Naive thymus-derived CD8-positive, alpha-beta T cell (primary cell): ENCODE measurements around the gene KLHL18. TPM values are rescaled to one million over a fixed set of nuclear protein-coding genes. Genes with fewer than 3 reads are reported as not detected.

Experiments
- ATAC-seq, 2 donors: fragments of 150-1000 bp; cut with Tn5 transposase in 1 of 2; sonication (Bioruptor Pico), chemical (Tn5 transposase) in 1 of 2; 1 replicate in 1 of 2; 2 replicates in 1 of 2; pipeline ENCODE4 v1.10.0; 2021; ENCODE audit warnings: mild to moderate bottlenecking in 2 of 2, moderate library complexity in 2 of 2
- POLR2A ChIA-PET: fragments of 350-600 bp; sonication (Branson Sonifier 250); formaldehyde crosslinking; loops from one replicate; lab custom pipeline; 2021; ENCODE audit warnings: antibody characterized with exemption; lab: Charles Lee
- DNase-seq, 10 donors: peaks; one replicate each; pipeline versions ENCODE4 v3.0.0 to v3.0.0-alpha.2; 2020 to 2022
- H3K27ac Mint-ChIP-seq, 10 donors: one replicate each; pipeline ENCODE4 v1.8.0; 2020 to 2022; ENCODE audit warnings: mild to moderate bottlenecking in 10 of 10, mixed read lengths in 10 of 10, moderate library complexity in 4 of 10, inconsistent platforms in 1 of 10
- H3K27me3 Mint-ChIP-seq, 5 donors: one replicate each; pipeline ENCODE4 v1.8.0; 2021 to 2022; ENCODE audit warnings: mixed read lengths in 5 of 5
- H3K36me3 Mint-ChIP-seq, 3 donors: one replicate each; pipeline ENCODE4 v1.8.0; 2020 to 2022; ENCODE audit warnings: mixed read lengths in 3 of 3, mild to moderate bottlenecking in 2 of 3, inconsistent platforms in 1 of 3
- H3K4me1 Mint-ChIP-seq, 4 donors: one replicate each; pipeline ENCODE4 v1.8.0; 2021 to 2022; ENCODE audit warnings: mixed read lengths in 4 of 4
- H3K4me3 Mint-ChIP-seq, 10 donors: one replicate each; pipeline ENCODE4 v1.8.0; 2020 to 2022; ENCODE audit warnings: mild to moderate bottlenecking in 10 of 10, mixed read lengths in 10 of 10, moderate library complexity in 6 of 10, inconsistent platforms in 1 of 10
- H3K9me3 Mint-ChIP-seq, 9 donors: one replicate each; pipeline ENCODE4 v1.8.0; 2020 to 2022; ENCODE audit warnings: mixed read lengths in 9 of 9, mild to moderate bottlenecking in 3 of 9, inconsistent platforms in 1 of 9, moderate library complexity in 1 of 9
- polyA plus RNA-seq, 3 donors: library from polyadenylated mRNA; unstranded; fragments of 300-500 nt; fragmentation: Illumina TruSeq; gene quantifications; one replicate each; pipeline ENCODE4 v1.2.3, GENCODE V29; 2021
- total RNA-seq, 8 experiments: library from RNA in 2 of 8; stranded (reverse) in 2 of 8; gene quantifications; one replicate each; pipeline ENCODE4 v1.2.3 and lab custom pipeline; 2021 to 2026

KLHL18 gene
- total and polyA plus RNA-seq, 5 experiments from 2014 or later, result 13.4 to 21.9 (median 18.2) TPM

DNA sequence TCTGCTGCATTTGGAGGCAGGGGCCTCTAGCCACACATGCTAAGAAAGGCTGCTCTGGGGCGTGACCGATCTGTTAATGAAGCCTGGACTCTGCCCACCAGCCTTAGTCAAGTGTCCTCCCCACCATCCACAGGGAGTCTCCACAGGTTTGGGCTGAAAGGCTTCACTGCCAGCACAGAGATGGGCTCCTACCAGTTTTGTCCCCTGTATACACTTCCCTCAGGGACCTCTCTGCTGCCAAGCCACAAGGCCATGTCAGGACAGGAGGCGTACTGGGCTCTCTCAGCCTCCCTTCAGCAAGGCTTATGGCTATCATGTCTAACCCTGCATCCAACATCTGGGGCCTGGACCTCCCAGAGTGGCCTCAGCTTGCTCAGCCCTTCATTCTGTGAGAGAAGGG, 23.6 kb upstream of the KLHL18 start:
- no peaks in the 10 kb centered on the region for H3K4me1 Mint-ChIP-seq
- no peaks in the 10 kb centered on the region for H3K36me3 Mint-ChIP-seq
- ATAC-seq, result no peak
- DNase-seq, result no peak
- no peaks in the 10 kb centered on the region for H3K27me3 Mint-ChIP-seq
- no peaks in the 10 kb centered on the region for H3K9me3 Mint-ChIP-seq
- POLR2A ChIA-PET, result no interaction called here
- H3K4me3 Mint-ChIP-seq, result no peak overlapping the region
- H3K27ac Mint-ChIP-seq, result no peak overlapping the region

DNA sequence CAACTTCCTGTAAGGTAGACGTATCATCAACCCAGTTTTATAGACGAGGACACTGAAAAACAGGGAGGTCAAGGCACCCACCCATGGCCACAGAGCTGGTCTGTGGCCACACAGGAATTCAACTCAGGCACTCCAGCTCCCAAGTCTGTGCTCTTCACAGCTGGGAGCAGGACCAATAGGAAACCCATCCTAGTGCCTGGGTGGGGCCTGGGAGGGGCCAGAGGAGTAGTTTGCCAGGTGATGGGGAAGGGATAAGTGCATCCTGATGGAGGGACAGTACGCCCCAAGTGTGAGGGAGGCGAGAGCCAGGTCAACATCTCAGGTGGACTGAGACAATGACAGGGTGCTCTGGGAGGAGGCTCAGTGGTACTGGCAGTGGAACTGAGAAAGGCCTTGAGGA, 22.1 kb upstream of the KLHL18 start:
- Mint-ChIP-seq H3K9me3 (no peaks in the 10 kb centered on the region), H3K27ac (peak overlapping the region in 1 of 10 donors; percentile 84), H3K27me3 (no peaks in the 10 kb centered on the region), H3K4me1 (no peaks in the 10 kb centered on the region), H3K36me3 (no peaks in the 10 kb centered on the region), H3K4me3 (no peak overlapping the region)
- POLR2A ChIA-PET, result no interaction called here
- DNase-seq (no peak), ATAC-seq (no peak)

DNA sequence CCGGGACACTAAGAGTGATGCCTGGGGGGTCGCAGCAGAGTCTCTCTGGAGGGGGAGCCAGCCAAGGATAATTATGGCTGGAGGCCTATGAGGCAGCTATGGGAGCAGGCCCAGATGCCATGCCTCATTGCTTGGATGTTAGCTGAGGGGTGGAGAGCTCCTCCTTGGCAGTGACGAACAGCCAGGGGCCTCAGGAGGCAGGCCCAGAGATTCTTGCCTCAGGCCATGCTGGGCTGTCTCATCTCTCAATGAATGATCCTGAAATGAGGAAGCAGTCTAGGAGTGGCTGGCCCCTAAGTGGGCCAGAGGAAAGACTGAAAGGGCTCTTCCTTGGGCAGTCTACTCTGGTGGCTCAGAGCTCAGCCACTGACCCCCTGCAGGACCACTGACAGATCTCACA, 21.4 kb upstream of the KLHL18 start:
- Mint-ChIP-seq H3K9me3 (no peaks in the 10 kb centered on the region), H3K4me3 (no peak overlapping the region), H3K36me3 (no peaks in the 10 kb centered on the region), H3K27ac (no peak overlapping the region), H3K27me3 (no peaks in the 10 kb centered on the region), H3K4me1 (no peaks in the 10 kb centered on the region)
- ATAC-seq (no peak), DNase-seq (no peak)
- POLR2A ChIA-PET, result interaction anchor here (0.9 kb wide), 1 partner anchor 23 kb away, joined by 3 read pairs; no protein-coding TSS in a partner anchor

DNA sequence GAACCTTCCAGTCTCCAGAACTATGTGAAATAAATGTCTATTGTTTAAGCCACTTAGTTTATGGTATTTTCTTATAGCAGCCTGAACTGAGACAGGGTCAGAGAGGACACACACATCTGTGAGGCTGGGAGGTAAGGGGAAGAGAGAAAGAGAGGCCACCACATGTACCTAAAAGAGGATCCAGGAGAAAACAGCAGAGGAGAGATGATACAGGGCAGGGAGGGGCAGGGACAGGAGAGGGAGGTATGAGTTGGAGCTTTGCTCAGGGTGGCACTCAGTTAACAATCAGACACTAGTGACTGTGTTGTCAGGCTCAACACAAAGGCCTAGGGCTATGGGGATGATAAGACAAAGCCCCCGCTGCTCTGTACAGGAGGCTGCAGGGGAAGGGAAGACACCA, 17.7 kb upstream of the KLHL18 start:
- Mint-ChIP-seq H3K27me3 (no peaks in the 10 kb centered on the region), H3K9me3 (no peaks in the 10 kb centered on the region), H3K4me3 (no peak overlapping the region), H3K27ac (no peak overlapping the region), H3K4me1 (peaks cover 3 to 9% (median 6%) of the 10 kb centered on the region in 4 donors), H3K36me3 (no peaks in the 10 kb centered on the region)
- POLR2A ChIA-PET, result no interaction called here
- DNase-seq, result no peak
- no peak for ATAC-seq

DNA sequence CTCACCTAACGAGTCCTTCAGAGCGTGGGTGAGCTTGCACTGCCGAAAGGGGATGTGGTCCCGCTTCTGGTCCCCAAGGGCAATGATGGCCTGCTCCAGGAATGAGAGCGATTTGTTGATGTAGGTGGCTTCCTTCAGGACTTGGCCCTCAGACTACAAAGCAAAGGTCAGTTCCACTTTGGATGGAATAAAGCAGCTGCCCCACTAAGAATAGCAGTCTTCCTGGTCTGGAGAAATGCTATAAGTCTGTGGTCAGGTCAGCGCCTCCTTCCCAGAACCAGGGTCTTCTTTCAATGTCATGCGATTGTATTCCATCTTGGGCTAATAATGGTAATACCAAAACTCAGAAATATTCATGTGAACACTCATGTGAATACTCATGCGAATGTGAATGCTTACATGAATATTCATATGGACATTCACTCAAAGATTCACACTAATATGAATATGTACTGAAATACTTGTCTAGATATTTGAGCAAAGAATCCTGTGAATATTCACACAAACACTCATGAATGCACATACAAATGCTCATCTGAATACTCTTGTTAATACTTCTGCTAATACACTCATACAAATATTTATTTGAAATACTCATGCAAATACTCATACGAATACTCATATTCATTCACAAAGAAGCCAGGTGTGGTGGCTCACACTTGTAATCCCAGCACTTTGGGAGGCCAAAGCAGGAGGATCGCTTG, 16.9 kb upstream of the KLHL18 start:
- Mint-ChIP-seq H3K27ac (no peak overlapping the region), H3K4me1 (peaks cover 3 to 9% (median 6%) of the 10 kb centered on the region in 4 donors), H3K36me3 (no peaks in the 10 kb centered on the region), H3K4me3 (no peak overlapping the region), H3K9me3 (no peaks in the 10 kb centered on the region), H3K27me3 (no peaks in the 10 kb centered on the region)
- DNase-seq (no peak), ATAC-seq (no peak)
- POLR2A ChIA-PET, result no interaction called here

DNA sequence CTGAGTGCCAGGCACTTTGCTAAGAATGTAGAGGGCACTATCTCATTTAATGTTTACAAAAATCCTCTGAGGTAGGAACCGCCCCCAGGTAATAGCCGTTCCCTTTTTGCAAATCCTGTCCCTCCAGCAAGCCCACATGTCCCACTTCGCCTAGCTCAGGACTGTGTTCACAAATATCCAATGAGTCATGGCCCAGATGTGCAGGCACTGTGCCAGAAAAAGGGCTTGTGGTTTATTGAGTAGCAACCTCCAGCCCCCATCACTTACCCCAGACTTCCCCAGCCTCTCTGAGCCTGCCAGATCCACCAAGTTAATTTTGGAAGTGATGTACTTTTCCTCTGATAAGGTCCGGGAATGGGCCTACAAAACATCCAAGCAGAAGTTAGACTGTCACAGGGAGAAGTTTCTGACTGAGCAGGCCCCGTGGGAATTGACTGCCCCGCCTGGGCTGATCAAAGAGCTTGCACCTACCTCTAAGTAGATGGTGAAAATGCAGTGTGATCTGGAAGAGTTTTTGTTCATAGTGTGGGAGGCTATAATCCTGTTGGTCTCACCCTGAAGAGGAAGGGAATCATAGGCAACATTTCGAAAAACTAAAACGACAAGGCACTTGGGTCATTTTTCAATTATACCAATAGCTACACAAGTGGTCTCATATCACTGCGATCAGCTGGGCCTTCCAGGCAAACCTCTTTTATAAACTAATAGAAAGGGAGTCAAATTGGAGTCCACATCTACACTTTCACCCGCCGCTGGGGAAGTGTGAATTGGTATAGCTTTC, 15.8 kb upstream of the KLHL18 start:
- no peaks in the 10 kb centered on the region for H3K36me3 Mint-ChIP-seq
- no peaks in the 10 kb centered on the region for H3K9me3 Mint-ChIP-seq
- H3K4me3 Mint-ChIP-seq, result no peak overlapping the region
- ATAC-seq (peak; percentile 38 to 75), DNase-seq (peak in 1 of 10 donors; percentile 42)
- POLR2A ChIA-PET, result interaction anchor here (0.6 kb wide), 1 partner anchor 124 kb away, joined by 3 read pairs; no protein-coding TSS in a partner anchor
- H3K27ac Mint-ChIP-seq, result peak overlapping the region in 4 of 10 donors; percentile 11 to 29 (median 18)
- no peaks in the 10 kb centered on the region for H3K27me3 Mint-ChIP-seq
- H3K4me1 Mint-ChIP-seq, result peaks cover 3 to 9% (median 6%) of the 10 kb centered on the region in 4 donors

DNA sequence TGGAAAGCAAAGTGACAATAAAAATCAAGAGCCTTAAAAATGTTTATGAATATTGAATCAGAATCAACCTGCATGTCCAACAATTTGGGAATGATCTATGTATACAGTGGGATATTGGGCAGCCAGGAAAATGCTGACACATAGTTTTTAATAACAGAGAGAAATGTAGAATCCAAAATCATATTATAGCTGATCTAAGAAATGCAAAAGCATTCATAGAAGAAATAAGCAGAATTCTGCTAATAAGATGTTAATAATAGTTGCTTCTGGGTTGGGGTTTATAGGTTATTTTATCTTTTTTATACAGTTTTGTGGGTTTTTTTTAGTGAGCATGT, 15.3 kb upstream of the KLHL18 start:
- POLR2A ChIA-PET, result no interaction called here

DNA sequence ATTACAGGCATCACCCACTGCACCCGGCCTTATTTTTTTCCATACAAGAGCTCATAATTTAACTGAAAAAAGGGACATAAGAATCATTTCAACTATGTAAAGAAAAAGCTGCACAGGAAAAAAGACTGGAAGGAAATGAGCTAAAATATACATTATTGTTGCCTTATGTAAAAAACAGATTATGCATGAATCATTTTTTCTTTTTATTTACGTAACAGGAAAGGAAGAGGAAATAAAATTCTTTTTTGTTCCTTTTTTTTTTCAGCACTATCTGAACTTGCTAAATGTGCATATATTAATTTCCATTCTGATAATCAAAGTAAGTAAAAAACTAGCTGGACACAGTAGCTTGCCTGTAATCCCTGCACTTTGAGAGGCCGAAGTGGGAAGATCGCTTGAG, 12.2 kb upstream of the KLHL18 start:
- ATAC-seq, result no peak
- POLR2A ChIA-PET, result interaction anchor here (0.7 kb wide), 1 partner anchor 21 kb away, joined by 4 read pairs; no protein-coding TSS in a partner anchor
- H3K36me3 Mint-ChIP-seq, result no peaks in the 10 kb centered on the region

More for the DNA sequence above, 15.3 kb upstream of the KLHL18 start:
- H3K36me3 Mint-ChIP-seq, result no peaks in the 10 kb centered on the region
- H3K4me1 Mint-ChIP-seq, result peaks cover 3 to 9% (median 6%) of the 10 kb centered on the region in 4 donors
- DNase-seq (no peak), ATAC-seq (no peak)
- no peaks in the 10 kb centered on the region for H3K9me3 Mint-ChIP-seq
- no peaks in the 10 kb centered on the region for H3K27me3 Mint-ChIP-seq
- no peak overlapping the region for H3K27ac Mint-ChIP-seq
- no peak overlapping the region for H3K4me3 Mint-ChIP-seq

DNA sequence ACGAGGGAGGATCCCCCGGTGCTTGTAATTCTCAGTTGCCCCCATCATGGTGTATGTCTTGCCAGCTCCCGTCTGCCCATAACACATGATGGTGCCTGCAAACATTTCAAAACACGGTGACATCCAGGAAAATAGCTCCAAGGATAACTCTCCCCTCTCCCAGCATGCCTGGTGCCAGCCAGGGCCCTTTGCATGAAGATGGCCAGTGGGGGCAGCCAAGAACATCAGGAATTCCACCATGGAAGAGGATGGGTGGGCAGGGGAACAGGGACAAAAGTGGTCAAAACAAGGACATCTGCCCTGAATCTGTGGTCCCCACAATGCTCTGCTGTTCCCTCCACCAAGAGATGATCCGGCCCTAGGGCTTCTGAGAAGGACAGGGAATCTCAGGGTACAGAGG, 9.2 kb upstream of the KLHL18 start:
- H3K4me1 Mint-ChIP-seq, result no peaks in the 10 kb centered on the region
- no peak for DNase-seq
- no peaks in the 10 kb centered on the region for H3K27me3 Mint-ChIP-seq
- no peaks in the 10 kb centered on the region for H3K36me3 Mint-ChIP-seq
- H3K4me3 Mint-ChIP-seq, result no peak overlapping the region
- POLR2A ChIA-PET, result no interaction called here
- H3K9me3 Mint-ChIP-seq, result no peaks in the 10 kb centered on the region
- no peak for ATAC-seq
- no peak overlapping the region for H3K27ac Mint-ChIP-seq

More for the DNA sequence above, 12.2 kb upstream of the KLHL18 start:
- DNase-seq, result no peak
- peaks cover 3 to 9% (median 6%) of the 10 kb centered on the region in 4 donors for H3K4me1 Mint-ChIP-seq
- no peaks in the 10 kb centered on the region for H3K27me3 Mint-ChIP-seq
- H3K9me3 Mint-ChIP-seq, result no peaks in the 10 kb centered on the region
- H3K4me3 Mint-ChIP-seq, result no peak overlapping the region
- H3K27ac Mint-ChIP-seq, result no peak overlapping the region

DNA sequence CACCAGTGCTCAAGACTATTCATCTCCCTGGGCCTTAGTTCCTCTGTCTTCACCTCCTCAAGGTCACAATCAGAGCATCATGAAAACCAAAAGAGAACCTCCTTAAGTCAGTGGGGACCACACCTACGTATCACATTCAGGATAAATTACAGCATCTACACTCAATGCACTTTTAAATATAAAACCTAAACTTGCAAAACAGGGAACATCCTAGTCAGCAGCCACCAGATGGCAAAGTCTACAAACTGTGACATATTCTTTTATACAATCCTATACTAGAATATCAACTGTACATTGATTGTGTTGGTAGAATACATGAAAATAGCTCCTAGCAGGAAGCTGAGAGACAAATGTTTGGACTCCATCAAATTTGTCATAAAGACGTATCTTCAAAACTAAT, 8.1 kb upstream of the KLHL18 start:
- POLR2A ChIA-PET, result no interaction called here
- no peak overlapping the region for H3K27ac Mint-ChIP-seq

DNA sequence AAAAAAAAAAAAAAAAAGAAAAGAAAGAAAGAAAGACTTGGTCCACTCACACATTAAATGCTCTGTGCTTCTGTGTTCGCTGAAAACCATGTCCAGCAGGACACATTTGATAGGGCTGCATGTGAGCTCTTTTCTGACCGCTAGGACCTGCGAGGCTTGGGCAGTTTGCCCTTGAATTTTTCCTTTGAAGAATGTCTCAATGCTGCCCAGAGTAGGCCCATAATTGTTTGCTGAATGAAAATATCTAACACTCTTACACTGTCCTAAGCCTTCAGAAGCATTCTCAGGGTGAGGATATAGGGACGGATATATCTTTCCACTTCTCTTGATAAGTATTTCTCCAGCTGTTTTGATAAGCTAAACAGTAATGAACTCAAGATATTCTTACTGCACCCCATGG, 6.2 kb upstream of the KLHL18 start:
- POLR2A ChIA-PET, result no interaction called here
- ATAC-seq (no peak), DNase-seq (no peak)
- Mint-ChIP-seq H3K4me3 (no peak overlapping the region), H3K27me3 (no peaks in the 10 kb centered on the region), H3K9me3 (no peaks in the 10 kb centered on the region), H3K4me1 (peaks cover 3 to 6% (median 5%) of the 10 kb centered on the region in 4 donors), H3K36me3 (no peaks in the 10 kb centered on the region), H3K27ac (no peak overlapping the region)

More for the DNA sequence above, 8.1 kb upstream of the KLHL18 start:
- Mint-ChIP-seq H3K36me3 (no peaks in the 10 kb centered on the region), H3K9me3 (no peaks in the 10 kb centered on the region), H3K4me3 (no peak overlapping the region), H3K4me1 (no peaks in the 10 kb centered on the region), H3K27me3 (no peaks in the 10 kb centered on the region)
- no peak for DNase-seq
- ATAC-seq, result no peak

DNA sequence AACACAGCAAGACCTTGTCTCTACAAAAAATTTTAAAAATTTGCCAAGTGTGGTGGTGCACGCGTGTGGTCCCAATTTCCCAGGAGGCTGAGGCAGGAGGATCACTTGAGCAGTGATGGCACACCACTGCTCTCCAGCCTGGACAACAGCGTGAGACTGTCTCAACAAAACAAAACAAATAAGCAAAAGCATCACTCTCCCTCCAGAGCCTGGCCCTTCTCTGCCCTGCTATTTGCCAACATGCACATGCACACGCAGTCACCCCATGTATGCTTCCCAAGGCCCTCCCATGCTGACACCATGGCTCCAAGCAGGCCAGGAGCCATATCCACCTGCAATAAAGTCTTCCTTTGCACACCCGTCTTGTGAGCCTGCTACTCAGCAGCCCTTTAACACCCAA, 2.2 kb upstream of the KLHL18 start:
- H3K27ac Mint-ChIP-seq, result peak overlapping the region in 8 of 10 donors; percentile 25 to 100 (median 84)
- POLR2A ChIA-PET, result no interaction called here
- H3K4me3 Mint-ChIP-seq, result peak overlapping the region in 3 of 10 donors; percentile 11 to 63 (median 18)

DNA sequence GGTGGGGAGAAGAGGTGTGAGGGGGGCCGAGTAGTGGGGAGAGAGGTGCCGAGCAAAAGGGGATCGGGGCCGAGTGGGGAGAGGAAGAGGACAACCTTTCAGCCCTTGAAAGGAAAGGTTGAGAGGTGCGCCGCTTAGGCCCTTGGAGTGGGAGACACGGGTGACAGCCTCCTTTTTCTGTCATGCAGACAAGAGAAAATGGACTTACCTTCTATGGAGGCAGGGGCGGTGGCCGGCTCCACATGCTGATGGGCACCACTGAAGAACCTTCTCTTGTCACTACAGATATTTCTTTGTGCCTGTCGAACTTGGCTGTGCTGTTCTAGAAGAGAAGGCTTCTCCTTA, 421 bp downstream of the KLHL18 start:
- POLR2A ChIA-PET, result interaction anchor here (0.7 to 3.5 kb wide), 4 partner anchors 8 to 1317 kb away, joined by 3 to 13 read pairs (median 4); partner anchors contain the start of gene SETD2
- Mint-ChIP-seq H3K27me3 (peaks cover 0 to 3% (median 0%) of the 10 kb centered on the region in 5 donors), H3K4me1 (peaks cover 26 to 56% (median 51%) of the 10 kb centered on the region in 4 donors), H3K27ac (peak overlapping the region; percentile 99 to 100 (median 99)), H3K4me3 (peak overlapping the region; percentile 91 to 100 (median 98)), H3K36me3 (peaks cover 0 to 12% (median 0%) of the 10 kb centered on the region in 3 donors), H3K9me3 (no peaks in the 10 kb centered on the region)
- ATAC-seq (peak in 1 of 2 donors; percentile 8), DNase-seq (peak in 3 of 10 donors; percentile 10 to 30 (median 27))

More for the DNA sequence above, 2.2 kb upstream of the KLHL18 start:
- Mint-ChIP-seq H3K4me1 (peaks cover 21 to 38% (median 37%) of the 10 kb centered on the region in 4 donors), H3K27me3 (peaks cover 0 to 3% (median 0%) of the 10 kb centered on the region in 5 donors), H3K36me3 (no peaks in the 10 kb centered on the region), H3K9me3 (no peaks in the 10 kb centered on the region)
- ATAC-seq (no peak), DNase-seq (peak in 1 of 10 donors; percentile 11)
